Measurements from ENCODE around the gene MST1.

MST1 gene

DNA sequence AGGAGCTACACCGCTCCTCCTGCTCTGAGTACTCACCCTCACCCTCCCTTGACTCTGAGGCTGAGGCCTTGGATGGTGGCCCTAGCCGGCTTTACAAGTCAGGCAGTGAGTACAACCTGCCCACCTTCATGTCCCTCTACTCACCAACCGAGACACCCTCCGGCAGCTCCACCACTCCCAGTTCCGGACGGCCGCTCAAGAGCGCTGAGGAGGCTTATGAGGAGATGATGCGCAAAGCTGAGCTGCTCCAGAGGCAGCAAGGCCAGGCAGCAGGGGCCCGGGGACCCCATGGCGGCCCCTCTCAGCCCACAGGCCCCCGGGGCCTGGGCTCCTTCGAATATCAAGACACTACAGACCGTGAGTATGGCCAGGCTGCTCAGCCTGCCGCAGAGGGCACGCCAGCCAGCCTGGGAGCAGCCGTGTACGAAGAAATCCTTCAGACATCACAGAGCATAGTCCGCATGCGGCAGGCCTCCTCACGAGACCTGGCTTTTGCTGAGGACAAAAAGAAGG is 36.3 kb downstream of the MST1 start:
- Histone ChIP-seq H3K9ac (ENCODE audit: low read depth, low read length) (no peak overlapping the region), H3K9me3 (ENCODE audit: insufficient read depth, low read length, severe bottlenecking) (no peaks in the 10 kb centered on the region), H3K4me3 (ENCODE audit: low read depth in 1 of 2, low read length in 2 of 2) (no peak overlapping the region), H4K20me1 (ENCODE audit: insufficient read depth, low read length) (no peaks in the 10 kb centered on the region), H3K79me2 (ENCODE audit: insufficient read depth, low read length) (no peaks in the 10 kb centered on the region), H3K27me3 (ENCODE audit: insufficient read depth, low read length, poor library complexity) (no peaks in the 10 kb centered on the region), H2AFZ (ENCODE audit: low read depth, low read length) (no peak overlapping the region), H3K4me1 (ENCODE audit: insufficient read depth, low read length) (no peaks in the 10 kb centered on the region), H3K27ac (ENCODE audit: low read length) (no peak overlapping the region), H3K36me3 (ENCODE audit: insufficient read depth, low read length) (no peaks in the 10 kb centered on the region), H3K4me2 (ENCODE audit: insufficient read depth, low read length) (no peak overlapping the region)
- DNase-seq (no peak), ATAC-seq (ENCODE audit: insufficient read depth, low read depth) (no peak)
- TF ChIP-seq, protein P1, sequence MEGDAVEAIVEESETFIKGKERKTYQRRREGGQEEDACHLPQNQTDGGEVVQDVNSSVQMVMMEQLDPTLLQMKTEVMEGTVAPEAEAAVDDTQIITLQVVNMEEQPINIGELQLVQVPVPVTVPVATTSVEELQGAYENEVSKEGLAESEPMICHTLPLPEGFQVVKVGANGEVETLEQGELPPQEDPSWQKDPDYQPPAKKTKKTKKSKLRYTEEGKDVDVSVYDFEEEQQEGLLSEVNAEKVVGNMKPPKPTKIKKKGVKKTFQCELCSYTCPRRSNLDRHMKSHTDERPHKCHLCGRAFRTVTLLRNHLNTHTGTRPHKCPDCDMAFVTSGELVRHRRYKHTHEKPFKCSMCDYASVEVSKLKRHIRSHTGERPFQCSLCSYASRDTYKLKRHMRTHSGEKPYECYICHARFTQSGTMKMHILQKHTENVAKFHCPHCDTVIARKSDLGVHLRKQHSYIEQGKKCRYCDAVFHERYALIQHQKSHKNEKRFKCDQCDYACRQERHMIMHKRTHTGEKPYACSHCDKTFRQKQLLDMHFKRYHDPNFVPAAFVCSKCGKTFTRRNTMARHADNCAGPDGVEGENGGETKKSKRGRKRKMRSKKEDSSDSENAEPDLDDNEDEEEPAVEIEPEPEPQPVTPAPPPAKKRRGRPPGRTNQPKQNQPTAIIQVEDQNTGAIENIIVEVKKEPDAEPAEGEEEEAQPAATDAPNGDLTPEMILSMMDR (IDR thresholded peaks at IDR 0.05; ENCODE audit: borderline replicate concordance, extremely low read depth, low read length, poor library complexity, severe bottlenecking), result no peak
- no peak for TF ChIP-seq EZH2 (IDR thresholded peaks at IDR 0.05; ENCODE audit: borderline replicate concordance, low read depth, low read length, severe bottlenecking)

DNA sequence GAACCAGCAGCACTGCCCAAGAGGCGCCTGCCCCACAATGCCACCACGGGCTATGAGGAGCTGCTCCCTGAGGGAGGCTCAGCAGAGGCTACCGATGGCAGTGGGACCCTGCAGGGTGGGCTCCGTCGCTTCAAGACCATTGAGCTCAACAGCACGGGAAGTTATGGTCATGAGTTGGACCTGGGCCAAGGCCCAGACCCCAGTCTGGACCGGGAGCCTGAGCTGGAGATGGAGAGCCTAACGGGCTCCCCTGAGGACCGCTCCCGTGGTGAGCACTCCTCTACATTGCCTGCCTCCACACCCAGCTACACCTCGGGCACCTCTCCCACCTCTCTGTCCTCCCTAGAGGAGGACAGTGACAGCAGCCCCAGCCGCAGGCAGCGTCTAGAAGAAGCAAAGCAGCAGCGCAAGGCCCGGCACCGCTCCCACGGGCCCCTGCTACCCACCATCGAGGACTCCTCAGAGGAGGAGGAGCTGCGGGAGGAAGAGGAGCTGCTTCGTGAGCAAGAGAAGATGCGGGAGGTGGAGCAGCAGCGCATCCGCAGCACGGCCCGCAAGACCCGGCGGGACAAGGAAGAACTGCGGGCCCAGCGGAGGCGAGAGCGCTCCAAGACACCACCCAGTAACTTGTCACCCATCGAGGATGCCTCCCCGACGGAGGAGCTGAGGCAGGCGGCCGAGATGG is 36.9 kb downstream of the MST1 start:
- ATAC-seq (ENCODE audit: insufficient read depth, low read depth) (no peak), DNase-seq (no peak)
- H3K36me3 ChIP-seq (ENCODE audit: insufficient read depth, low read length), result no peaks in the 10 kb centered on the region
- no peak overlapping the region for H2AFZ ChIP-seq (ENCODE audit: low read depth, low read length)
- no peaks in the 10 kb centered on the region for H3K27me3 ChIP-seq (ENCODE audit: insufficient read depth, low read length, poor library complexity)
- H3K4me3 ChIP-seq (ENCODE audit: low read depth in 1 of 2, low read length in 2 of 2), result no peak overlapping the region
- no peaks in the 10 kb centered on the region for H3K79me2 ChIP-seq (ENCODE audit: insufficient read depth, low read length)
- TF ChIP-seq EZH2 (IDR thresholded peaks at IDR 0.05; ENCODE audit: borderline replicate concordance, low read depth, low read length, severe bottlenecking), result no peak
- TF ChIP-seq, protein P1 (IDR thresholded peaks at IDR 0.05; ENCODE audit: borderline replicate concordance, extremely low read depth, low read length, poor library complexity, severe bottlenecking), result no peak
- H3K4me2 ChIP-seq (ENCODE audit: insufficient read depth, low read length), result no peak overlapping the region
- no peaks in the 10 kb centered on the region for H4K20me1 ChIP-seq (ENCODE audit: insufficient read depth, low read length)
- no peaks in the 10 kb centered on the region for H3K9me3 ChIP-seq (ENCODE audit: insufficient read depth, low read length, severe bottlenecking)
- no peak overlapping the region for H3K27ac ChIP-seq (ENCODE audit: low read length)
- no peaks in the 10 kb centered on the region for H3K4me1 ChIP-seq (ENCODE audit: insufficient read depth, low read length)
- H3K9ac ChIP-seq (ENCODE audit: low read depth, low read length), result no peak overlapping the region

DNA sequence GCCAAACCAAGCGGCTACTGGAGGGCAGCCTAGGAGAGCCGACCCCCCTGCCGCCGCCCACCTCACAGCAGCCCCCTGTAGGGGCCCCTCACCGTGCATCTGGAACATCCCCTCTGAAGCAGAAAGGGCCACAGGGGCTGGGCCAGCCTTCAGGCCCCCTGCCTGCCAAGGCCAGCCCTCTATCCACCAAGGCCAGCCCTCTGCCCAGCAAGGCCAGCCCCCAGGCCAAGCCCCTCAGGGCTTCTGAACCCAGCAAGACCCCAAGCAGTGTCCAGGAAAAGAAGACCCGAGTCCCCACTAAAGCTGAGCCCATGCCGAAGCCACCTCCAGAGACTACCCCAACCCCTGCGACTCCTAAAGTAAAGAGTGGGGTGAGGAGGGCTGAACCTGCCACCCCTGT is 38.6 kb downstream of the MST1 start:
- ATAC-seq (ENCODE audit: insufficient read depth, low read depth) (no peak), DNase-seq (no peak)
- Histone ChIP-seq H3K27ac (ENCODE audit: low read length) (no peak overlapping the region), H3K4me3 (ENCODE audit: low read depth in 1 of 2, low read length in 2 of 2) (no peak overlapping the region), H4K20me1 (ENCODE audit: insufficient read depth, low read length) (no peaks in the 10 kb centered on the region), H3K27me3 (ENCODE audit: insufficient read depth, low read length, poor library complexity) (no peaks in the 10 kb centered on the region), H3K4me2 (ENCODE audit: insufficient read depth, low read length) (no peak overlapping the region), H3K4me1 (ENCODE audit: insufficient read depth, low read length) (no peaks in the 10 kb centered on the region), H2AFZ (ENCODE audit: low read depth, low read length) (no peak overlapping the region), H3K9me3 (ENCODE audit: insufficient read depth, low read length, severe bottlenecking) (no peaks in the 10 kb centered on the region), H3K36me3 (ENCODE audit: insufficient read depth, low read length) (no peaks in the 10 kb centered on the region), H3K79me2 (ENCODE audit: insufficient read depth, low read length) (no peaks in the 10 kb centered on the region), H3K9ac (ENCODE audit: low read depth, low read length) (no peak overlapping the region)
- TF ChIP-seq, protein P1 (IDR thresholded peaks at IDR 0.05; ENCODE audit: borderline replicate concordance, extremely low read depth, low read length, poor library complexity, severe bottlenecking), result no peak
- TF ChIP-seq EZH2 (IDR thresholded peaks at IDR 0.05; ENCODE audit: borderline replicate concordance, low read depth, low read length, severe bottlenecking), result no peak

Data from DND-41 (cell line).